Germinal center (tissue), 1 donor: ENCODE results near the gene CLIP1.

ENCODE experiments used
- DNase-seq: peaks from one replicate; pipeline ENCODE4 v3.0.0; 2012; ENCODE audit warnings: mixed read lengths, low spot score

The CLIP1 gene

GRCh38 chr12:122355706-122356105 lies 66.8 kb downstream of the CLIP1 start:
- DNase-seq: no peak

- DNase-seq: no peak
These were observed 67.4 kb downstream of the CLIP1 start for GRCh38 chr12:122354958-122355641.

GRCh38 chr12:122352394-122352793 lies 70.1 kb downstream of the CLIP1 start:
- DNase-seq: no peak

GRCh38 chr12:122350141-122350848 lies 72.2 kb downstream of the CLIP1 start:
- no peak for DNase-seq

- no peak for DNase-seq
These were observed 73.4 kb downstream of the CLIP1 start for GRCh38 chr12:122349078-122349477.

- DNase-seq: no peak
These were observed 74.0 kb downstream of the CLIP1 start for GRCh38 chr12:122348505-122348904.

- no peak for DNase-seq
These were observed 76.4 kb downstream of the CLIP1 start for GRCh38 chr12:122346054-122346453.

GRCh38 chr12:122345042-122345441 lies 77.4 kb downstream of the CLIP1 start:
- no peak for DNase-seq

- DNase-seq: peak; percentile 45
These were observed 86.2 kb downstream of the CLIP1 start for GRCh38 chr12:122336015-122336946.

- no peak for DNase-seq
These were observed 89.1 kb downstream of the CLIP1 start for GRCh38 chr12:122333142-122334087.

- DNase-seq: no peak
These were observed 94.7 kb downstream of the CLIP1 start for GRCh38 chr12:122327494-122328385.

GRCh38 chr12:122327014-122327413 lies 95.5 kb downstream of the CLIP1 start:
- no peak for DNase-seq

GRCh38 chr12:122326586-122326985 lies 95.9 kb downstream of the CLIP1 start:
- DNase-seq: no peak

- DNase-seq: no peak
These were observed 99.0 kb downstream of the CLIP1 start for GRCh38 chr12:122323311-122324019.

- DNase-seq: no peak
These were observed 100.0 kb downstream of the CLIP1 start for GRCh38 chr12:122322501-122322900.

- no peak for DNase-seq
These were observed 103.6 kb downstream of the CLIP1 start for GRCh38 chr12:122318607-122319605.

GRCh38 chr12:122312926-122313325 lies 109.5 kb downstream of the CLIP1 start:
- DNase-seq: no peak

GRCh38 chr12:122311696-122312095 lies 110.8 kb downstream of the CLIP1 start:
- DNase-seq: no peak
